Measurements from ENCODE around the gene GIT2. TPM values are rescaled to one million over a fixed set of nuclear protein-coding genes. Genes with fewer than 3 reads are reported as not detected.

The GIT2 gene
- total and polyA plus RNA-seq, 2 donors (not counting 1 experiment from before 2014, with no cell fraction given): 75.2 to 163 TPM

DNA sequence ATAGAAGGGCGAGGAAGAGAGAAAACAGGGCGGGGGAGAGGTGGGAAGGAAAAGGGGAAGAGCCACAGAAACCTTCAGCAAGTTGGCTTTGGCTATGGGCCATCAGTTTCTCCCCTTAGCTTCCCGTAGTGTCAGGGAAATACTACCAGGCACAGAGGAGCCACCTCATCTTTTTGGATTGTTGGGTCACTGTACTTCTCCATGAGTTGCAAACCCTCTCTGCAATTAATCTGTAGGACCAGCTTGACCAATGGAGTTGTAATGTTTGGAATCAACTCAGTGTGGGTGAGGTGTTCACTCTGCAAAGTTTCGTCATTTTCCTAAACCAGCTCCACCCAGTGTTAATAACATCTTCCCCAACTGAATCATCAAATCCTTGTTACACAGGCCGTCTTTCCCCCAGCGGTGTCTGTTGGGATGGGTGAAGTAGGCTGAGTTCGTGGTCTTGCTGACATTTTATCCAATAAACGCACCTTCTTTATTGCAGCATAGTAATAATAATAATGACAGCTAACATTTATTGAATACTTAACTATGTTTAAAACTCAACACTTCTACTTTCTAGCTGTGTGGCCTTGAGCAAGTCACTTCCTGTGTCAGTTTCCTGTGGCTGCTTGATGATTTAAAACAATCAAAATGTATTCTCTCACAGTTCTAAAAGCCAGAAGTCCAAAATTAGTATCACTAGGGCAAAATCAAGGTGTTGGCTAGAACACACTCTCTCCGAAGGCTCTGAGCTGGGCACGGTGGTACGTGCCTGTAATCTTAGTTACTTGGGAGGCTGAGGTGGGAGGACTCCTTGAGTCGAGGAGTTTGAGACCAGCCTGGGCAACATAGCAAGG, 107.8 kb downstream of the GIT2 start:
- peak overlapping the region; percentile 49 for H3K9ac ChIP-seq (ENCODE audit: low read length)
- intact Hi-C loops (cut with micrococcal nuclease): loop anchor here (10.0 kb wide), 2 partner anchors 106 to 156 kb away; partner anchors contain the start of genes ANKRD13A, C12orf76 and GIT2
- POLR2A ChIA-PET: interaction anchor here (0.7 to 1.6 kb wide), 2 partner anchors 12 to 835 kb away, joined by 4 read pairs; partner anchors contain the start of gene TCHP
- Mint-ChIP-seq H3K9me3 (ENCODE audit: insufficient read depth) (no peaks in the 10 kb centered on the region), H3K27ac (peak overlapping the region; percentile 95), H3K27me3 (no peaks in the 10 kb centered on the region), H3K4me1 (peaks cover 45% of the 10 kb centered on the region), H3K4me3 (peak overlapping the region; percentile 63)
- no peaks in the 10 kb centered on the region for H3K9me3 ChIP-seq (ENCODE audit: control extremely low read depth in 1 of 3, control insufficient read depth in 2 of 3, insufficient read depth in 1 of 3, low read length in 2 of 3)
- peaks cover 43 to 46% of the 10 kb centered on the region in 2 donors for H3K4me1 ChIP-seq (ENCODE audit: control insufficient read depth in 2 of 2, insufficient read depth in 2 of 2, low read length in 2 of 2)
- H3K27me3 ChIP-seq (replicated peaks in 1 of 4; ENCODE audit: control extremely low read depth in 1 of 4, control insufficient read depth in 3 of 4, insufficient read depth in 4 of 4, low read length in 3 of 4): no peaks in the 10 kb centered on the region
- ATAC-seq (ENCODE audit: low read depth): peak; percentile 39
- CTCF ChIA-PET: interaction anchor here (0.8 to 1.7 kb wide), 3 partner anchors 9 to 40 kb away, joined by 3 to 5 read pairs (median 3); no protein-coding TSS in a partner anchor
- TF ChIP-seq EZH2 (IDR thresholded peaks at IDR 0.05; ENCODE audit: borderline replicate concordance, insufficient read depth, low read depth, low read length, poor library complexity, severe bottlenecking) (no peak), CTCF (IDR thresholded peaks at IDR 0.05) (no peak)
- 3% methylated on average over 5 of the region's 12 CpGs for WGBS (ENCODE audit: insufficient coverage)
- H3K4me3 ChIP-seq (ENCODE audit: control extremely low read depth in 1 of 5, extremely low read depth in 1 of 5, insufficient read depth in 1 of 5, low read depth in 2 of 5, low read length in 4 of 5): peak overlapping the region in 3 of 5 experiments; percentile 5 to 33 (median 11)
- peak overlapping the region; percentile 88 to 95 for H3K27ac ChIP-seq (ENCODE audit: low read length in 2 of 2)
- no peaks in the 10 kb centered on the region for H3K79me2 ChIP-seq (ENCODE audit: control insufficient read depth, insufficient read depth, low read length)
- H4K20me1 ChIP-seq (ENCODE audit: control insufficient read depth, insufficient read depth, low read length, poor library complexity, severe bottlenecking): no peaks in the 10 kb centered on the region
- peak overlapping the region; percentile 61 for H3K4me2 ChIP-seq (replicated peaks; ENCODE audit: low read depth, low read length, poor library complexity, severe bottlenecking)
- H2AFZ ChIP-seq (ENCODE audit: insufficient read depth, low read depth, low read length, poor library complexity, severe bottlenecking): peak overlapping the region; percentile 80
- no peaks in the 10 kb centered on the region for H3K36me3 ChIP-seq (replicated peaks in 1 of 2; ENCODE audit: control extremely low read depth in 1 of 2, control insufficient read depth in 1 of 2, extremely low read depth in 1 of 2, insufficient read depth in 2 of 2, low read length in 1 of 2)
- peak; percentile 54 for DNase-seq

DNA sequence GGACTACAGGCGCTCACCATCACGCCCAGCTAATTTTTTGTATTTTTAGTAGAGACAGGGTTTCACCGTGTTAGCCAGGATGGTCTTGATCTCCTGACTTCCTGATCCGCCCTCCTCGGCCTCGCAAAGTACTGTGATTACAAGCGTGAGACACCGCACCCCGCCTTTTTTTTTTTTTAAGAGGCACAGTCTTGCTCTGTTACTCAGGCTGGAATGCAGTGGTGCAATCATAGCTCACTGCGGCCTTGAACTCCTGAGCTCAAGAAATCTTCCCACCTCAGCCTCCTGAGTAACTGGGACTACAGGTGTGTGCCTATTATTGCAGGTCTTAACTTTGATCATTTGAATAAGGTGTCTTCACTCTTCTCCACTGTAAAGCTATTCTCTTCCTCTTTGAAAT, 110.6 kb downstream of the GIT2 start:
- Mint-ChIP-seq H3K27me3 (no peaks in the 10 kb centered on the region), H3K4me3 (no peak overlapping the region), H3K4me1 (peaks cover 38% of the 10 kb centered on the region), H3K9me3 (ENCODE audit: insufficient read depth) (no peaks in the 10 kb centered on the region), H3K27ac (no peak overlapping the region)
- DNase-seq: no peak
- no peak overlapping the region for H3K4me3 ChIP-seq (ENCODE audit: control extremely low read depth in 1 of 5, extremely low read depth in 1 of 5, insufficient read depth in 1 of 5, low read depth in 2 of 5, low read length in 4 of 5)
- intact Hi-C loops (cut with micrococcal nuclease): loop anchor here (10.0 kb wide), 2 partner anchors 109 to 159 kb away; partner anchors contain the start of genes ANKRD13A, C12orf76 and GIT2
- WGBS (ENCODE audit: insufficient coverage): 91% methylated on average over 8 of the region's 10 CpGs
- ChIA-PET POLR2A (no interaction called here), CTCF (interaction anchor here (1.2 kb wide), 1 partner anchor 32 kb away, joined by 4 read pairs; no protein-coding TSS in a partner anchor)
- no peaks in the 10 kb centered on the region for H3K36me3 ChIP-seq (replicated peaks in 1 of 2; ENCODE audit: control extremely low read depth in 1 of 2, control insufficient read depth in 1 of 2, extremely low read depth in 1 of 2, insufficient read depth in 2 of 2, low read length in 1 of 2)
- no peak overlapping the region for H2AFZ ChIP-seq (ENCODE audit: insufficient read depth, low read depth, low read length, poor library complexity, severe bottlenecking)
- H3K27ac ChIP-seq (ENCODE audit: low read length in 2 of 2): no peak overlapping the region
- H3K9ac ChIP-seq (ENCODE audit: low read length): no peak overlapping the region
- no peaks in the 10 kb centered on the region for H4K20me1 ChIP-seq (ENCODE audit: control insufficient read depth, insufficient read depth, low read length, poor library complexity, severe bottlenecking)
- no peak for TF ChIP-seq CTCF (IDR thresholded peaks at IDR 0.05)
- TF ChIP-seq EZH2 (IDR thresholded peaks at IDR 0.05; ENCODE audit: borderline replicate concordance, insufficient read depth, low read depth, low read length, poor library complexity, severe bottlenecking): no peak
- H3K9me3 ChIP-seq (ENCODE audit: control extremely low read depth in 1 of 3, control insufficient read depth in 2 of 3, insufficient read depth in 1 of 3, low read length in 2 of 3): no peaks in the 10 kb centered on the region
- no peaks in the 10 kb centered on the region for H3K79me2 ChIP-seq (ENCODE audit: control insufficient read depth, insufficient read depth, low read length)
- H3K4me2 ChIP-seq (replicated peaks; ENCODE audit: low read depth, low read length, poor library complexity, severe bottlenecking): no peak overlapping the region
- peaks cover 32 to 33% of the 10 kb centered on the region in 2 donors for H3K4me1 ChIP-seq (ENCODE audit: control insufficient read depth in 2 of 2, insufficient read depth in 2 of 2, low read length in 2 of 2)
- ATAC-seq (ENCODE audit: low read depth): no peak
- H3K27me3 ChIP-seq (replicated peaks in 1 of 4; ENCODE audit: control extremely low read depth in 1 of 4, control insufficient read depth in 3 of 4, insufficient read depth in 4 of 4, low read length in 3 of 4): no peaks in the 10 kb centered on the region

Measured in B cell (primary cell).